ENCODE data around the gene NECTIN4.
"Not testable (repeated sequence)": the region's sequence is repeated elsewhere in the genome, so short reads cannot be mapped to it uniquely, and the experiment has no call there.

Gene NECTIN4

GRCh38 chr1:161082996-161083747, 6.2 kb downstream of the NECTIN4 start:
- DNase-seq (ENCODE audit: low read depth in 2 of 2, low spot score in 1 of 2), result no peak

- no peak for DNase-seq (ENCODE audit: low read depth in 2 of 2, low spot score in 1 of 2)
These were observed 6.9 kb downstream of the NECTIN4 start for GRCh38 chr1:161082483-161082882.

- no peak for DNase-seq (ENCODE audit: low read depth in 2 of 2, low spot score in 1 of 2)
These were observed 7.8 kb downstream of the NECTIN4 start for GRCh38 chr1:161081519-161081918.

- DNase-seq (ENCODE audit: low read depth in 2 of 2, low spot score in 1 of 2), result no peak
These were observed 8.6 kb downstream of the NECTIN4 start for GRCh38 chr1:161080441-161081405.

- DNase-seq (ENCODE audit: low read depth in 2 of 2, low spot score in 1 of 2), result no peak
These were observed 9.8 kb downstream of the NECTIN4 start for GRCh38 chr1:161079436-161080110.

DNA sequence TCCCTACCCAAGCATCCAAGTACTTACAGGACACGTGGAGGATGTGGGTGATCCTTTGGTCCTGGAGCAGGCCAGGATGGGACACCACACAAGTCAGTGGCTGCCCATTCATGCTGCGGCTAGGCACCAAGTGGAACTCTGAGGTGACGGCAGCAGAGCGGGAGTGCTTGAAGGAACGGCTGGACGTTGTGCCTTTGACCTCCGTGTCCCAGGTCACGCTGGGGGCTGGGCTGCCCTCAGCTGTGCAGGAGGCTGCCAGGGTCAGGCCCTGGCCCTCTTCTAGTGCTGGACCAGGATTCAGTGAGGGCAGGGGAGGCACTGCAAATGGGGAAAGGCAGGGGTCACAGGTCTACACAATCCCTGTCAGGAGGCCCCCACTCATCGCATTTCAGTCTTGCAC, 11.9 kb downstream of the NECTIN4 start:
- no peak for DNase-seq (ENCODE audit: low read depth in 2 of 2, low spot score in 1 of 2)

DNA sequence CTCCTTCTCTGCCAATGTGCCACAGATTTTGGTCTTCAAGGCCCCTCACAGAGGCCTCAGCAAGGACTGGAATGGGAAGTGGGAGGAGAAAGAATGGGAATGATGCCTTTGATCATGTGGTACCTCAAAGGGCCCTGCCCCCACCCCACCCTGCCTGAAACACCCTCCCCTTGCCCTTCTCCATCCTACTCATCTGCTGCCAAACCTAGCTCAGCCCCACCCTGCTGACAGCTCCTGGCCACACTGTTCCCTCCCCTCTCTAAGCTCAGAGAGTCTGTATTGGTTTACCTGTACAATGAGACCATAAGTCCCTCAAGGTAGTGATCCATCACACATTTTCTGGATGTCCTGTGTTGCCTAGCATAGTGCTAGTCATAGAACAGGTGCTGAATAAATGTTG, 12.9 kb downstream of the NECTIN4 start:
- DNase-seq (ENCODE audit: low read depth in 2 of 2, low spot score in 1 of 2), result no peak

GRCh38 chr1:161074676-161075368, 14.5 kb downstream of the NECTIN4 start:
- DNase-seq (ENCODE audit: low read depth in 2 of 2, low spot score in 1 of 2), result no peak

GRCh38 chr1:161073474-161074121, 15.8 kb downstream of the NECTIN4 start:
- DNase-seq (ENCODE audit: low read depth in 2 of 2, low spot score in 1 of 2), result no peak

GRCh38 chr1:161072751-161073449, 16.5 kb downstream of the NECTIN4 start:
- no peak for DNase-seq (ENCODE audit: low read depth in 2 of 2, low spot score in 1 of 2)

DNA sequence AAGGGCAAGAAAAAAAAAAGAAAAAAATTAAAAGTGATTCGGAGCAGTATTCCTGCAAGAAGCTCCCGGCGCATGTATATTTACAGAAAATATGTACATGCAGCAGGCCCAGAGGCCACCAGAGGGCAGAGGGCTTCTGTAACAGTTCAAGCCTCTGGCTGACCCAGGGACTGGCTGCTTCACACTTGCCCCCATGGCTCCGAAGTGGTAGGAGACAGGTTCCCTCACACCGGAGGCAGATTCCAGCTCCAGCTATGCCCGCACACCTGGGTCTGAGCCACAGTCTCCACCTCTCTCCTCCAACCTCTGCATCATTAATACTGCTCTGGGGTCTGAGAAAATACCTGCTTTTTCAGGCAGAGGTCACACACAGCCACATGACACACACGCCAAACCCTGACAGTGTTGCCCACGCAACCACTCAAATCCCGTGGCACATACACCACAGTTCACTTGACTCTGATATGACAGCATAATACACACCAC, 17.4 kb downstream of the NECTIN4 start:
- DNase-seq (ENCODE audit: low read depth in 2 of 2, low spot score in 1 of 2), result peak in 1 of 2 donors; percentile 34

- DNase-seq (ENCODE audit: low read depth in 2 of 2, low spot score in 1 of 2), result no peak
These were observed 18.6 kb downstream of the NECTIN4 start for GRCh38 chr1:161070761-161071160.

- DNase-seq (ENCODE audit: low read depth in 2 of 2, low spot score in 1 of 2), result peak; percentile 54 to 67
These were observed 19.6 kb downstream of the NECTIN4 start, which contains the start of gene ARHGAP30 for GRCh38 chr1:161069731-161070270. Gene ARHGAP30, minus strand, starts transcription at chr1:161069891. Its CDS starts 267 bp downstream, at chr1:161069624.

DNA sequence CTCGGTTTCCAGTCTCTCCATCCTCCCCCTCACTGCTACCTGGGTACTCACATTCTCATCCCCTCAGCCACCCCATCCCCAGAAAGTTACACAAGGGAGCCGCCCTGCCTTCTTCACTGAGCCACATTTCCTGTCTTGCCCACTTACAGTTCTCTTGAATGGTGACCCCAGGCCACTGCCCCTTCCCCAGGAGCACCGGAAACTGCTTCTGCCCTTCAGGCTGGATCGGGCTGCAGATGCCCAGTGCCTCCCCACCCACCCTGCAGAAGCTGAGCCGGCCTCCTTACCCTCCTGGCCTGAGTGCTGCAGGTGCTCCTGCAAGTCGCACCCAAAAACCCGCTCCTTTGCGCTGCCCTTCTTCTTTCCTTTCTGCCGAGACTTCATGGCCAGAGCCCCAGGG, 20.1 kb downstream of the NECTIN4 start:
- no peak for DNase-seq (ENCODE audit: low read depth in 2 of 2, low spot score in 1 of 2)

DNA sequence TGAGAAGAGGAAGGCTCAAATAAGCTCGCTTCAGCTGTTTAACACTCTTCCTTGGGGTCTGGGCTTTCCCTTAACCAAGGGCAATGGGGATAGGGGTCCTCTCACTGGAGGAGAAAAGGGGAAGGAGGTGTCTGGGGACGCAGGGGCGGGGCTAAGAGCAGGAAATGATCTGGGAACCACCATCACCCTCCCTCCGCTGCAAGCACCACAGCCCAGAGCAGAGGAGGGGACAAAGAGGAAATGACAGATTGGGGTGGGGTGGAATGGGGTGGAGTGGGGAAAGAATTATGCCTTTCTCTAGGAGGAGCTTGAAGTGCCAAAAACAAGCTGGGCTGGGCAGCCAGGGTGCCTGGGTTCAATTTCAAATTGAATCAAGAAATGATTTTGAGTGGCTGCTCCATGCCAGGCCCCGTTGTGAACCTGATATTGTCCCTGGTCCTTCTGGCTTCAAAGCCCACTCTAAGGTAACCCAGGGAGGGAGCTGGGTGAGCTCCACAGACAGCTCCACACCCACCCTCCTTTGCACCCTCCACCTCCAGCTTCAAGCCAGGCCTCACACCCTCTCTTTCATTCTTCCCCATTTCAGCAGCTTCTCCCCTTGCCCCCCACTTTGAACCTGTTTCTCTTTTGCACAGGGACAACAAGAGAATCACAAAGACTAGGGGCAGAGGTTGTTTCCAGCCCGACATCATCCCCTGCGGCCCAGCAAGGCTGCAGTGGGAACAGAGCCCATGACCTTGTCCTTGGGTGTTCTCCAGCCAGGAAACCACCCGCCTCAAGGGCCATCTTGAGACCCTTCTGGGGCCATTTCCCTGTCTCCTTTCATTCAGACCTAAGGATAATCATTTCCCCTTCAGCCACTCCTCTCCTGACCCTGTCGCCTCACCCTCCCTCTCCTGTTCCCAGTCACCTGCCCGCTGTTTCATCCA, 20.8 kb downstream of the NECTIN4 start:
- peak; percentile 49 to 65 for DNase-seq (ENCODE audit: low read depth in 2 of 2, low spot score in 1 of 2)

DNA sequence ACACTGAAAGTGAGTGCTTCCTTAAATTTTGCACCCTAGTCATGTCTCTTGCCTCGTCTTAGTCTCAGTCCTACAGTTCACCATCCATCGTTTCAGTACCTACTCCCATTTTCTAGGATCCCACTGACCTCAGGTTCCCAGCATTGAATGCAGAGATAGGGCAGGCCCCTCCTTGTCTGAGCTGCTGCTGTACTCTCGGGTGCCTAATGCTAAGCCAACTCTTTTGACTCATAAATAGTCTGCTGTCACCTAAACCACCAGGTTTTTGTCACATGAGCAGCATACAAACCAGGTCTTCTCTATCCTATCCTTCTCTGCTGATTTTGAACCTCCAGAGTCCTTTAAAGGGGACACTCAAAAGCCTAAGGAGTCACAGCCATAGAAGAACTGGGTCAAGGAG, 22.7 kb downstream of the NECTIN4 start:
- no peak for DNase-seq (ENCODE audit: low read depth in 2 of 2, low spot score in 1 of 2)

- not testable (repeated sequence) for DNase-seq (ENCODE audit: low read depth in 2 of 2, low spot score in 1 of 2)
These were observed 23.7 kb downstream of the NECTIN4 start for GRCh38 chr1:161065681-161066080.

DNA sequence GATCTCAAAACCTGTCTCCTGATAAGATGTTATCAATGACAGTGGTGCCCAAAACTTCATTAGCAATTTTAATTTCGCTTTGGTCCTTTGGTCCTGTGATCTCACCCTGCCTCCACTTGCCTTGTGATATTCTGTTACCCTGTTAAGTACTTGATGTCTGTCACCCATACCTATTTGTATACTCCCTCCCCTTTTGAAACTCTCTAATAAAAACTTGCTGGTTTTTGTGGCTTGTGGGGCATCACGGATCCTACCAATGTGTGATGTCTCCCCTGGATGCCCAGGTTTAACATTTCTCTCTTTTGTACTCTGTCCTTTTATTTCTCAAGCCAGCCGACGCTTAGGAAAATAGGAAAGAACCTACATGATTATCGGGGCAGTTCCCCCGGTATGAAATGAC, 25.4 kb downstream of the NECTIN4 start:
- DNase-seq (ENCODE audit: low read depth in 2 of 2, low spot score in 1 of 2), result not testable (repeated sequence)

Measured in stimulated activated CD8-positive, alpha-beta memory T cell treated with anti-CD3 and anti-CD28 coated beads, Interleukin-4, amount 100 ng/mL, for 1 hour (primary cell).